ENCODE data around the gene S100A13.

Gene S100A13

GRCh38 chr1:153624965-153625611 is 2.2 kb downstream of the S100A13 start:
- DNase-seq = no peak

- no peak for DNase-seq
Observed at GRCh38 chr1:153623101-153623500, 4.2 kb downstream of the S100A13 start.

- DNase-seq = no peak
Observed at GRCh38 chr1:153619171-153619570, 8.1 kb downstream of the S100A13 start.

GRCh38 chr1:153617663-153618062 is 9.6 kb downstream of the S100A13 start:
- no peak for DNase-seq

- DNase-seq = no peak
Observed at GRCh38 chr1:153616917-153617311, 10.4 kb downstream of the S100A13 start.

- DNase-seq = no peak
Observed at GRCh38 chr1:153616144-153616916, 11.0 kb downstream of the S100A13 start, which contains the start of gene S100A14. Gene S100A14 (minus strand): TSS chr1:153616325. CDS start chr1:153615858, 467 bp downstream.

GRCh38 chr1:153615406-153615805 is 11.9 kb downstream of the S100A13 start:
- no peak for DNase-seq

GRCh38 chr1:153614906-153615305 is 12.4 kb downstream of the S100A13 start:
- DNase-seq = no peak

GRCh38 chr1:153614189-153614900 is 13.0 kb downstream of the S100A13 start:
- DNase-seq = no peak

- no peak for DNase-seq
Observed at GRCh38 chr1:153613406-153613805, 13.9 kb downstream of the S100A13 start.

GRCh38 chr1:153612755-153613331 is 14.5 kb downstream of the S100A13 start, which contains the start of gene S100A16:
Gene S100A16 (minus strand): TSS chr1:153613137. CDS start chr1:153608151, 4,986 bp downstream.
- DNase-seq = no peak

- no peak for DNase-seq
Observed at GRCh38 chr1:153612111-153612754, 15.1 kb downstream of the S100A13 start.

- no peak for DNase-seq
Observed at GRCh38 chr1:153611356-153611755, 15.9 kb downstream of the S100A13 start.

GRCh38 chr1:153610811-153611301 is 16.4 kb downstream of the S100A13 start:
- DNase-seq = no peak

- no peak for DNase-seq
Observed at GRCh38 chr1:153610334-153610733, 17.0 kb downstream of the S100A13 start.

GRCh38 chr1:153609585-153609907 is 17.8 kb downstream of the S100A13 start:
- DNase-seq = no peak

GRCh38 chr1:153608742-153609584 is 18.3 kb downstream of the S100A13 start:
- DNase-seq = no peak

- no peak for DNase-seq
Observed at GRCh38 chr1:153608089-153608682, 19.1 kb downstream of the S100A13 start.

- no peak for DNase-seq
Observed at GRCh38 chr1:153607381-153607780, 19.9 kb downstream of the S100A13 start.

GRCh38 chr1:153606194-153606593 is 21.1 kb downstream of the S100A13 start:
- no peak for DNase-seq

GRCh38 chr1:153602749-153603148 is 24.6 kb downstream of the S100A13 start:
- DNase-seq = no peak
